Endothelial cell of umbilical vein (primary cell): ENCODE data around the gene SHFL. TPM values are rescaled to one million over a fixed set of nuclear protein-coding genes. Genes with fewer than 3 reads are reported as not detected.

Experiments
- BruUV-seq: library from RNA; stranded (reverse); fragments of 400-500 nt; replicated peaks from 2 replicates; lab custom pipeline; 2021; lab: Mats Ljungman, UMichigan
- CTCF ChIA-PET: fragments of 300-600, 350-600 bp; sonication (Branson Sonifier 250); formaldehyde crosslinking; loops from one replicate; lab custom pipeline; 2021; ENCODE audit warnings: antibody characterized with exemption, inconsistent platforms; lab: Charles Lee
- POLR2A ChIA-PET: fragments of 300-600, 350-600 bp; sonication (Branson Sonifier 250); formaldehyde crosslinking; loops from one replicate; lab custom pipeline; 2021; ENCODE audit warnings: antibody characterized with exemption, inconsistent platforms; lab: Charles Lee
- DNase-seq: peaks from one replicate; pipeline ENCODE4 v3.0.0-alpha.2; 2011; ENCODE audit warnings: low read depth, low spot score
- FAIRE-seq: peaks from 2 replicates; lab custom pipeline; 2011; peaks lifted over from hg19 to GRCh38; lab: Jason Lieb, UNC
- H2AFZ ChIP-seq: 2 replicates; pipeline ENCODE4 v1.6.0; 2012; ENCODE audit warnings: low read depth, low read length, control low read depth, inconsistent platforms
- H3K27ac ChIP-seq: 2 replicates; pipeline ENCODE4 v1.5.1; 2011; ENCODE audit warnings: low read depth, mild to moderate bottlenecking, control low read depth, low read length, moderate library complexity; ENCODE audit not compliant: insufficient read depth
- H3K27me3 ChIP-seq, 2 experiments: 2 replicates each; pipeline versions ENCODE4 v1.6.0 to v1.6.1; 2011; ENCODE audit warnings: low read length in 2 of 2, mixed read lengths in 1 of 2; ENCODE audit not compliant: control insufficient read depth in 2 of 2, insufficient read depth in 2 of 2
- H3K36me3 ChIP-seq, 2 experiments: 2 replicates in 1 of 2; 3 replicates in 1 of 2; pipeline ENCODE4 v1.5.1; 2011; ENCODE audit warnings: low read length in 2 of 2, mild to moderate bottlenecking in 1 of 2, moderate library complexity in 1 of 2; ENCODE audit not compliant: control insufficient read depth in 2 of 2, insufficient read depth in 2 of 2; ENCODE audit errors: extremely low read depth in 1 of 2
- H3K4me1 ChIP-seq: 3 replicates; pipeline ENCODE4 v1.5.1; 2011; ENCODE audit warnings: mild to moderate bottlenecking, low read length; ENCODE audit not compliant: control insufficient read depth, insufficient read depth; ENCODE audit errors: extremely low read depth
- H3K4me2 ChIP-seq: 2 replicates; pipeline ENCODE4 v1.6.1; 2011; ENCODE audit warnings: low read length, control low read depth, mixed read lengths; ENCODE audit not compliant: insufficient read depth
- H3K4me3 ChIP-seq, 3 experiments: fragments of 200-600 bp in 1 of 3; sonication (generic), shearing (Covaris generic) in 1 of 3; replicated peaks in 1 of 3; 2 replicates each; pipeline ENCODE4 v1.5.1; 2011 to 2016; ENCODE audit warnings: control low read depth in 3 of 3, low read length in 3 of 3, mild to moderate bottlenecking in 2 of 3, inconsistent platforms in 1 of 3, low read depth in 1 of 3, moderate library complexity in 1 of 3; ENCODE audit not compliant: insufficient read depth in 1 of 3
- H3K79me2 ChIP-seq: 2 replicates; pipeline ENCODE4 v1.6.0; 2012; ENCODE audit warnings: low read length, inconsistent platforms; ENCODE audit not compliant: control insufficient read depth, insufficient read depth
- H3K9ac ChIP-seq: replicated peaks from 2 replicates; pipeline ENCODE3; 2011; ENCODE audit warnings: low read length, control low read depth; ENCODE audit not compliant: insufficient read depth; ENCODE audit errors: extremely low read depth
- H3K9me1 ChIP-seq: replicated peaks from 3 replicates; pipeline ENCODE4 v1.6.0; 2011; ENCODE audit warnings: mild to moderate bottlenecking, low read length; ENCODE audit not compliant: control insufficient read depth, insufficient read depth; ENCODE audit errors: extremely low read depth
- H3K9me3 ChIP-seq: replicated peaks from 2 replicates; pipeline ENCODE4 v1.5.1; 2012; ENCODE audit warnings: low read length, inconsistent platforms; ENCODE audit not compliant: control insufficient read depth, insufficient read depth
- H4K20me1 ChIP-seq: replicated peaks from 2 replicates; pipeline ENCODE3; 2011; ENCODE audit warnings: mild to moderate bottlenecking, low read length; ENCODE audit not compliant: control insufficient read depth, insufficient read depth; ENCODE audit errors: extremely low read depth
- EZH2 ChIP-seq: IDR thresholded peaks from 2 replicates; pipeline ENCODE4 v1.6.1; 2012; ENCODE audit warnings: borderline replicate concordance, low read depth, mild to moderate bottlenecking, moderate library complexity, low read length, inconsistent platforms; ENCODE audit not compliant: severe bottlenecking
- FOS ChIP-seq: IDR thresholded peaks from 2 replicates; pipeline ENCODE4 v1.6.1; 2011; ENCODE audit warnings: mild to moderate bottlenecking, low read length, moderate library complexity, borderline replicate concordance; ENCODE audit not compliant: insufficient read depth
- GATA2 ChIP-seq: IDR thresholded peaks from 2 replicates; pipeline ENCODE4 v1.7.0; 2011; ENCODE audit warnings: low read depth, mild to moderate bottlenecking, moderate library complexity, mixed read lengths, low read length; ENCODE audit not compliant: insufficient read length, insufficient read depth
- JUN ChIP-seq: IDR thresholded peaks from 2 replicates; pipeline ENCODE4 v1.6.1; 2011; ENCODE audit warnings: borderline replicate concordance, low read depth; ENCODE audit not compliant: insufficient read length, insufficient read depth
- MYC ChIP-seq: IDR thresholded peaks from one replicate; pipeline ENCODE4 v1.6.1; 2011; ENCODE audit warnings: mild to moderate bottlenecking, low read depth, low read length
- POLR2A ChIP-seq: IDR thresholded peaks from 2 replicates; pipeline ENCODE4 v1.6.1; 2012; ENCODE audit warnings: low read depth, mild to moderate bottlenecking, control low read depth, low read length
- POLR2AphosphoS5 ChIP-seq: IDR thresholded peaks from 2 replicates; pipeline ENCODE4 v1.6.1; 2012; ENCODE audit warnings: low read depth, mild to moderate bottlenecking, control low read depth, low read length, moderate library complexity; ENCODE audit not compliant: insufficient read depth
- dilution Hi-C: fragments of 300-500 bp; cut with MboI; formaldehyde crosslinking; loops from one replicate; pipeline ENCODE4 v1.15.0; 2019; ENCODE audit warnings: low sequenced_read_pairs; ENCODE audit not compliant: extremely low pct_ligation_motif_present
- intact Hi-C: fragments of 100-400 bp; cut with micrococcal nuclease; formaldehyde crosslinking; loops from one replicate; pipeline ENCODE4 v1.10.0; 2022
- polyA plus RNA-seq, 4 experiments: library from polyadenylated mRNA; depleted of rRNA in 3 of 4; stranded (reverse) in 3 of 4; unstranded in 1 of 4; fragments of >200 nt; gene quantifications; 2 replicates each; pipeline versions ENCODE4 v1.2.1 to v1.2.3, GENCODE V29; 2011 to 2012; ENCODE audit warnings: missing spikeins in 1 of 4
- total RNA-seq: library from RNA; stranded (reverse); gene quantifications from 2 replicates; pipeline ENCODE4 v1.2.3, GENCODE V29; 2021
- TF ChIP-seq, protein P1 (sequence below), 2 donors: IDR thresholded peaks; 1 replicate in 1 of 2; 2 replicates in 1 of 2; pipeline ENCODE4 v1.5.1; 2011; ENCODE audit warnings: low read length in 2 of 2, mild to moderate bottlenecking in 2 of 2, moderate library complexity in 2 of 2, control low read depth in 1 of 2, inconsistent platforms in 1 of 2, low read depth in 1 of 2; ENCODE audit not compliant: insufficient read depth in 1 of 2; ENCODE audit errors: extremely low read depth in 1 of 2
- TF ChIP-seq, protein P2 (sequence below): IDR thresholded peaks from 2 replicates; pipeline ENCODE4 v1.6.1; 2011; ENCODE audit not compliant: insufficient read depth, insufficient read length

SHFL gene
- total and polyA plus RNA-seq, 2 donors (not counting 3 experiments of a cell fraction or from before 2014, with no cell fraction given), result 34.4 to 36.9 TPM

DNA sequence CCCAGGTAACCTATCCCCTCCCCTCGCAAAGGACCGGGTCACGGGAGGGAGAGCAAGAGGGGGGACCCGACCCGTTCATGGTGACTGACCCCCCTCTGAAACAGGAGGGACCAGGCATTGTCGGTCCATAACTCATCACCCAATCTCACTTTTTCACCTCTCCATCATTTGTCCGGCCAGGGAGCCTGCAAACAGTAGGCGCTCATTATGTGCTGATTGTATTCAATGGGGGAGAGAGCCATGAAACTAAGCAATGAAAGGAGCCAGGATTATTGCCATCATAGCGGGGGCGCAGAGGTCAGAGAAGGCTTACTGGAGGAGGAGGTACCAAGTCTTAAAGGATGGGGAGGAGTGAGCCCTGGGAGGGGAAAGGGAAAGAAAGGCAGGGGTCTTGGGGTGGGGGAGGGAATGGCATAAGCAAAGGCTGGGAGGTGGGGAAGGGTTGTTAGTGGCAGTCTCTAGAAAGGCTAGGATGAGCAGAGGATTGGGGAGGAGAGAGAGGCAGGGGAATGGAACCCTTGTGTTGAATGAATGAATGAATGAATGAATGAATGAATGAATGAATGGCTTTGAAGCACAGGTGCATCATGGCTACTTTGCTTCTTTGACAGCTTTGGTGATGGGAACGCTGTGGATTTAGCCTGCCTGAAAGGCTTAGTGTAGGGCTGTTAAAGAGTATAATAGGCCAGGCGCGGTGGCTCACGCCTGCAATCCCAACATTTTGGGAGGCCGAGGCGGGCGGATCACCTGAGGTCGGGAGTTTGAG lies 1.4 kb downstream of the SHFL start:
- TF ChIP-seq JUN (no peak), POLR2AphosphoS5 (no peak), MYC (no peak), POLR2A (no peak), EZH2 (no peak), FOS (no peak), GATA2 (no peak)
- TF ChIP-seq, protein P1, sequence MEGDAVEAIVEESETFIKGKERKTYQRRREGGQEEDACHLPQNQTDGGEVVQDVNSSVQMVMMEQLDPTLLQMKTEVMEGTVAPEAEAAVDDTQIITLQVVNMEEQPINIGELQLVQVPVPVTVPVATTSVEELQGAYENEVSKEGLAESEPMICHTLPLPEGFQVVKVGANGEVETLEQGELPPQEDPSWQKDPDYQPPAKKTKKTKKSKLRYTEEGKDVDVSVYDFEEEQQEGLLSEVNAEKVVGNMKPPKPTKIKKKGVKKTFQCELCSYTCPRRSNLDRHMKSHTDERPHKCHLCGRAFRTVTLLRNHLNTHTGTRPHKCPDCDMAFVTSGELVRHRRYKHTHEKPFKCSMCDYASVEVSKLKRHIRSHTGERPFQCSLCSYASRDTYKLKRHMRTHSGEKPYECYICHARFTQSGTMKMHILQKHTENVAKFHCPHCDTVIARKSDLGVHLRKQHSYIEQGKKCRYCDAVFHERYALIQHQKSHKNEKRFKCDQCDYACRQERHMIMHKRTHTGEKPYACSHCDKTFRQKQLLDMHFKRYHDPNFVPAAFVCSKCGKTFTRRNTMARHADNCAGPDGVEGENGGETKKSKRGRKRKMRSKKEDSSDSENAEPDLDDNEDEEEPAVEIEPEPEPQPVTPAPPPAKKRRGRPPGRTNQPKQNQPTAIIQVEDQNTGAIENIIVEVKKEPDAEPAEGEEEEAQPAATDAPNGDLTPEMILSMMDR (IDR thresholded peaks at IDR 0.05; ENCODE audit: extremely low read depth in 1 of 2, insufficient read depth in 1 of 2, low read depth in 1 of 2, low read length in 2 of 2), result no peak
- TF ChIP-seq, protein P2, sequence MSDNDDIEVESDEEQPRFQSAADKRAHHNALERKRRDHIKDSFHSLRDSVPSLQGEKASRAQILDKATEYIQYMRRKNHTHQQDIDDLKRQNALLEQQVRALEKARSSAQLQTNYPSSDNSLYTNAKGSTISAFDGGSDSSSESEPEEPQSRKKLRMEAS, result no peak
- Histone ChIP-seq H3K9me3 (no peaks in the 10 kb centered on the region), H3K9me1 (no peaks in the 10 kb centered on the region), H3K4me3 (no peak overlapping the region), H3K79me2 (no peaks in the 10 kb centered on the region), H3K9ac (no peak overlapping the region), H3K27ac (no peak overlapping the region), H4K20me1 (no peaks in the 10 kb centered on the region), H3K4me2 (no peak overlapping the region), H3K4me1 (peaks cover 2% of the 10 kb centered on the region), H3K36me3 (peaks cover 0 to 18% of the 10 kb centered on the region in 2 experiments), H3K27me3 (no peaks in the 10 kb centered on the region), H2AFZ (no peak overlapping the region)
- no peak for FAIRE-seq
- intact Hi-C loops, result no loop called here
- ChIA-PET POLR2A (no interaction called here), CTCF (no interaction called here)
- dilution Hi-C loops, result no loop called here
- no TSS peak for BruUV-seq
- DNase-seq, result no peak
